AG08395 (cell line): ENCODE measurements around the gene NDUFB3.
A peak's percentile ranks its signal among the peaks of the same experiment; 100 is the strongest.
"Not testable (repeated sequence)": the region's sequence is repeated elsewhere in the genome, so short reads cannot be mapped to it uniquely, and the experiment has no call there.

Experiments used
- DNase-seq: peaks from one replicate; pipeline ENCODE4 v3.0.0; 2012; ENCODE audit warnings: mixed read lengths, low spot score

NDUFB3 gene

DNA sequence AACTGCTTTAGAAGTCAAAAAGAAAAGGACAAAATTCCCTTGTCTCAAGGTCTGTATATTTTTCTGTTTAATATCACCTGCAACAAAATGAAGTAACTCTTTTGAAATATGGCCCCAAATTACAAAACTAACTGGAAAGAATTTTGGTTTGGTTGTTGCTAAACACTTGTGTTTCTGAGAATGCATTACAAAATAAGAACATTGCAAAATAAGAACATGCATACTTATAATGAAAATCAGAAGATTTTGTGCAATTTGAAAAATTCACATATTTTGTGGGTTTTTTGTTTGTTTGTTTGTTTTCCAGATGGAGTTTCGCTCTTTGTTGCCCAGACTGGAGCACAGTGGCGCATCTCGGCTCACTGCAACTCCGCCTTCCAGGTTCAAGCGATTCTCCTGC, 21.8 kb downstream of the NDUFB3 start:
- DNase-seq = peak; percentile 18

DNA sequence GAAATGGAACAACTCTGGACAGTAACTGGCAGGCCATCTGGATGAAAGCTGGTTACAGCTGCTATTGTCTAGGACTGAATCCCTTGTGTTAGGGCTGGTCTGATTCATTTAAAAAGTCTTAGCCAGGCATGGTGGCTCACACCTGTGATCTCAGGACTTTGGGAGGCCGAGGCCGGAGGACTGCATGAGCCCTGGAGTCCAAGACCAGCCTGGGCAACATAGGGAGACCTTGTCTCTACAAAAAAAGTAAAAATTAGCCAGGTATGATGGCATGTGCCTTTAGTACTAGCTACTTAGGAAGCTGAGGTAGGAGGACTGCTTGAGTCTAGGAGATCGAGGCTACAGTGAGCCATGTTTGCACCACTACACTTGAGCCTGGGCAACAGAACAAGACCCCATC, 28.7 kb downstream of the NDUFB3 start:
- DNase-seq = no peak

DNA sequence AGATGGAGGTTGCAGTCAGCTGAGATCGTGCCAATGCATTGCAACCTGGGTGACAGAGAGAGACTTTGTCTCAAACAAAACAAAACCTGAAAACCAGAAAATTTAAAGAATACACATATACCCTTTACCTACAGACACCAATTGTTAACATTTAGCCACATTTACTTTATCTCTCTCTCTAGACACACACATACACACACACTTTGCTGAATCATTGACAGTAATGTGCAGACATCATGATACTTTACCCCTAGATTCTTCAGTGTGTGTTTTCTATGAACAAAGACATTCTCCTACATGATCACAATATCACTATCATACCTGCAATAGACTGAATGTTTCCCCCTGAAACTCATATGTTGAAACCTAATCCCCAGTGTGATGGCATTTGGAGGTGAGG, 34.0 kb downstream of the NDUFB3 start:
- no peak for DNase-seq

DNA sequence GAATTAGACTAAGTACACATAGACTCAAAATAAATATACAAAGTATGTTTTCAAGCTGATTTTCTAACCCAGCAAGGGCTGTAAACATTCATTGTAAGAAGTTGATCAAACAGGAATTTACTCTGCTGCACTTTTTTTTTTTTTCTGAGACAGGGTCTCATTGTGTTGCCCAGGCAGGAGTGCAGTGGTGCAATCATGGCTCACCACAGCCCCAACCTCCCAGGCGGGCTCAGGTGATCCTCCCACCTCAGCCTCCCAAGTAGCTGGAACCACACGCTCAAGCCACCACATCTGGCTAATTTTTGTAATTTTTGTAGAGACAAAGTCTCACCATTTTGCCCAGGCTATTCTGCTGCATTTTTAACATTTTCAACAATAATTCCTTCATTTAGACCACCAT, 35.8 kb downstream of the NDUFB3 start:
- DNase-seq = no peak

DNA sequence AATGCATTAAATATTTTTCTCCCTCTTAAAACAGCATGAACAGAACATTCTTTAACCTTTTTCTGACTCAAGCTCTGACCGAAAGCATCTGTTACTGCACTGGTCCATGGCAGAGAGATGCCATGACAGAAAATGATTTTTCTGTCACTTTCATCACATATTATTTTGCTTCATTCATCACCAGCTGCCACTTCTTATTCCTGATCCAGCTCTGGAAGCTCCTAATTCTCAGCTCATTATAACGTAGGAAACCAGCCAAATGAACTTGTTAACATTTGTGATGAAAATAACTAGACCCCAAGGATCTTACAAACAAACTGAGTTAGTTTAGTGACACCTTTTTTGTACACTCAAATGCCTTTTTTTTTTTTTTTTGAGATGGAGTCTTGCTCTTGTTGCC, 36.5 kb downstream of the NDUFB3 start:
- DNase-seq = no peak

DNA sequence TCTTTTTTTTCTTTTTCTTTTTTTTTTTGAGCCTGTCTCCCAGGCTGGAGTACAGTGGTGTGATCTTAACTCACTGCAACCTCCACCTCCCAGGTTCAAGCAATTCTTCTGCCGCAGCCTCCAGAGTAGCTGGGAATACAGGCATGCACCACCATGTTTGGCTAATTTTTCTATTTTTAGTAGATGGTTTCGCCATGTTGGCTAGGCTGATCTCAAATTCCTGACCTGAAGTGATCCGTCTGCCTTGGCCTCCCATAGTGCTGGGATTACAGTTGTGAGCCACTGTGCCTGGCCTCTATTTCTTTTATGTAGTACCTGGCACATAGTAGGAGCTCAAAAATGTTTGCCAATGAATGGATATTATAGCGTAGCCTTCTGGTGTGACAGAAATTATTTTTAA, 37.4 kb downstream of the NDUFB3 start:
- DNase-seq = no peak

DNA sequence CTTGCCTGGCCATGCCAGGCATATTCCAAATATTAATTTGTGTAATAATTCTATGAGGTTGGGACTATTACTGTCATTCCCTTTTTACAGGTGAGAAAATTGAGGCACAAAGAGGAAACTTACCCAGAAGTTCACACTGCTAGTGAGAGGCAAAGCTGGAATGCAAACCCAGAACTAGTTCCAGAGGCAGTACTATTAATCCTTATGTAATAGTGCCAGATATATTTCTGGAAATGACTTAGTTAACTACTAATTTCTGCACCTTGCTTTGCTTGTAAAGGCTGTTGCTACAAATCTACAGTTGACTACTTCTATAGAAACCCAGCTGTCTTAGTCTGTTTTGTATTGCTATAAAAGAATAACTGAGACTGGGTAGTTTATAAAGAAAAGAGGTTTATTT, 38.8 kb downstream of the NDUFB3 start:
- no peak for DNase-seq

DNA sequence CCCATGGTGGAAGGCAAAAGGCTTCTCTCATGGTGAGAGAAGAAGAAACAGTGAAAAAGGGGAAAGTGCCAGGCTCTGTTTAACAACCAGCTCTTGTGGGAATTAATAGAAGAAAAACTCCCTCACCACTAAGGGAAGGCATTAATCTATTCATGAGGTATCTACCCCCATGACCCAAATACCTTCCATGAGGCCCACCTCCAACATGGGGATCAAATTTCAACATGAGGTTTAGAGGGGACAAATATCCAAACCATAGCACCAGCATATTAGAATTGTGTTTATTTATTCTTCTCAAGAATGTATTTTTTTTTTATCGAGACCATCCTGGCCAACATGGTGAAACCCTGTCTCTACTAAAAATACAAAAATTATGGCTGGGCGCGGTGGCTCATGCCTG, 39.3 kb downstream of the NDUFB3 start:
- DNase-seq = no peak

DNA sequence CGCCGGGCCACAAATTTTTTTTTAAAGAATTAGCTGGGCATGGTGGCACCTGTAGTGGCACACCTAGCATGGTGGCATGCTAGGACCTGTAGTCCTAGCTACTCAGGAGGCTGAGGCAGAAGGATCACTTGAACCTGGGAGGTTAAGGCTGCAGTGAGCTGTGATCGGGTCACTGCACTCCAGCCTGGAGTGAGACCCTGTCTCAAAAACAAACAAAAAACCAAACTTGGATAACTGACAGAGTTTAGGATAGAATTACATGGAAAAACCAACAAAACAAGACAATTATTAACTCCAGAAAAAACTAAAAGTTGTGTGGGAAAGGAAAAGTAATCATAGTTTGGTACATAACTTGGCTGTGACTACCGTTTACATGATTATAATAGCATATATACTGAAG, 42.5 kb downstream of the NDUFB3 start:
- DNase-seq = no peak

DNA sequence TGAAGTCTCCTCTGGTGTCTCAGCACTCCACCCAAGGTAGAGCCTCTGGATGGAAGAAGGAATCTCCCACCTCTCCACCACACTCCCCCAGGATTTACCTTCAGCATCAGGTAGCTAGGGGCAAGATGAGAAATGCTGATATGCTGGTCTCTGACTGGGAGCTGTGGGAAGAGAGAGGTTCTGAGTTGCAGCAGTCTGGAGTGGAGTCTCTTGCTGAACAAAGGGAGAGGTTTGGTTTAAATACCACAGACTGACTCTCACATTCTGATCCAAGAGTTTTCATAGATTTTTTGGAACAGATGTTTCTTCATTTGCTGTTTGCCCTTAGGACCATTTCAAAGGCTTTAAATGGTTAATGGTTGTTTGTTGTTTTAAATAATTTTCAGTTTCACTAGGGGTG, 43.0 kb downstream of the NDUFB3 start:
- DNase-seq = peak; percentile 32

DNA sequence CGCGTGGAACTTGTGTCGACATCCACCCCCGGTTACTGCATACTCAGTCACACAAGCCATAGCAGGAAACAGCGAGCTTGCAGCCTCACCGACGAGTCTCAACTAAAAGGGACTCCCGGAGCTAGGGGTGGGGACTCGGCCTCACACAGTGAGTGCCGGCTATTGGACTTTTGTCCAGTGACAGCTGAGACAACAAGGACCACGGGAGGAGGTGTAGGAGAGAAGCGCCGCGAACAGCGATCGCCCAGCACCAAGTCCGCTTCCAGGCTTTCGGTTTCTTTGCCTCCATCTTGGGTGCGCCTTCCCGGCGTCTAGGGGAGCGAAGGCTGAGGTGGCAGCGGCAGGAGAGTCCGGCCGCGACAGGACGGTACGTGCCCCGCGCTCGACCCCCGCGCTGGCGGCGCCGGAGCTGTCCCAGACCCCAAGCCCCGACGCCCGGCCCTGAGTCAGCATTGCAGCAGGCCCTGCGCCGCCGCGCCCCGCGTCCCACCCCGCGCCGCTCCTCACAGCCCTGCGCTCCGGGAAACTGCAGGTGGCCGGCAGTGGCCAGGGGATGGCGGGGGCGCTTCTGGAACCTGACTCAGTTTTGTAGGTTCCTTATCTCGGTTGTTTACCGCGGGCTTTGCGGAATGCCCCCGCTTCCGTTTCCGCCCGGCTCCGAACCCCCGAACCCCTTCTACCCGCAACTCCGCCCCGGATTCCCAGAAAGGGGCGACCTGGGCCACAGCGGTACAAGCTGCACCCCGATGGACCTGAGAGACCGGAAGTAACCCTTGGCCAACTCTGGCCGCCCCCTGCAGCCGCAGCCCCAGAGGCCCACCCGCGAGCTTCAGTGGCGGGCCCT, 44.5 kb downstream of the NDUFB3 start, which contains the start of gene CFLAR:
Gene CFLAR, plus strand, starts transcription at position 50 of the 844 bp plus-strand sequence. CDS start 13,702 bp downstream, outside the sequence.
- peak; percentile 66 for DNase-seq

DNA sequence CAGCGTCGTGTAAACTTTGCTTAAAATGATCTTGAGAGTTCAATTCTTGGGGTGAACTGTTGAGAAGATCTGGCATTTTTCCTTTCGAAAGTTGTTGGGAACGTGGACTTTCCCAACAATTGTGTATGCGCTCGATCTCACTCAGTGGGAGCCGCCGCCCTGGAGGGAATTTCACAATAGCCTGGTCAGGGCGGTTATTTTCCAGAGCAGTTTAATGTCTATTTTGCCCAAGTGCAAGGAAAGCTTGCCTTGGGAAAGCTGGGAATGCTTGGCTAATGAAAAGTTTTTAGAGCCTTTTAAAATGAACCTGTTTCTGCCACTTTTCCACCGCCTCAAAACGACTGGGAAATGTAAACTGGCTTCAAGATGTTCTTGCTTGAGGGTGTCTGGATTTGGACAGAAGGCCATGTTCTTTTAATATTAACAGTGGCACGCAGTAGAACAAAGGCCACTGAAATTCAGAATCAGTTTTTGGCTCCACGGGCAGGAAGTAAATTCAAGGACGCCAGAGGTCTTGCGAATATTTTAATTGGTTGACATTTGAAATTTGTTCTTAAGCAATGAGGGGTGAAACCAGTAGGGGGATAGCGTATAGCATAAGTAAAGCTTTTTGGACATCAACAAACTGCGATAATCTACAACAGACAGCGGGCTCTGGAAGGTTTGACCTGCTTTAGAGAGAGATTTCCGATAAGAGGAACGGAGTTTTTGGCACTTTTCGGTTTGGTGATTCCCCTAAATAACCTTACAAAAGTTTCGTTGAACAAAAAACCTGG, 45.3 kb downstream of the NDUFB3 start:
- peak; percentile 56 for DNase-seq

DNA sequence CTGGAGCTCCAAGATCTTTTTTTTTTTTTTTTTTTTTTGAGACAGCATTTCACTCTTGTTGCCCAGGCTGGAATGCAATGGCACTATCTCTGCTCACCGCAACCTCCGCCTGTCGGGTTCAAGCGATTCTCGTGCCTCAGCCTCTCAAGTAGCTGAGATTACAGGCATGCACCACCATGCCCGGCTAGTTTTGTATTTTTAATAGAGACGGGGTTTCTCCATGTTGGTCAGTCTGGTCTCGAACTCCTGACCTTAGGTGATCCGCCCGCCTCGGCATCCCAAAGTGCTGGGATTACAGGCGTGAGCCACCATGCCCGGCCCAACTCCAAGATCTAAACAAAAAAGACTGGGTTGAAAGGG, 45.9 kb downstream of the NDUFB3 start:
- not testable (repeated sequence) for DNase-seq

DNA sequence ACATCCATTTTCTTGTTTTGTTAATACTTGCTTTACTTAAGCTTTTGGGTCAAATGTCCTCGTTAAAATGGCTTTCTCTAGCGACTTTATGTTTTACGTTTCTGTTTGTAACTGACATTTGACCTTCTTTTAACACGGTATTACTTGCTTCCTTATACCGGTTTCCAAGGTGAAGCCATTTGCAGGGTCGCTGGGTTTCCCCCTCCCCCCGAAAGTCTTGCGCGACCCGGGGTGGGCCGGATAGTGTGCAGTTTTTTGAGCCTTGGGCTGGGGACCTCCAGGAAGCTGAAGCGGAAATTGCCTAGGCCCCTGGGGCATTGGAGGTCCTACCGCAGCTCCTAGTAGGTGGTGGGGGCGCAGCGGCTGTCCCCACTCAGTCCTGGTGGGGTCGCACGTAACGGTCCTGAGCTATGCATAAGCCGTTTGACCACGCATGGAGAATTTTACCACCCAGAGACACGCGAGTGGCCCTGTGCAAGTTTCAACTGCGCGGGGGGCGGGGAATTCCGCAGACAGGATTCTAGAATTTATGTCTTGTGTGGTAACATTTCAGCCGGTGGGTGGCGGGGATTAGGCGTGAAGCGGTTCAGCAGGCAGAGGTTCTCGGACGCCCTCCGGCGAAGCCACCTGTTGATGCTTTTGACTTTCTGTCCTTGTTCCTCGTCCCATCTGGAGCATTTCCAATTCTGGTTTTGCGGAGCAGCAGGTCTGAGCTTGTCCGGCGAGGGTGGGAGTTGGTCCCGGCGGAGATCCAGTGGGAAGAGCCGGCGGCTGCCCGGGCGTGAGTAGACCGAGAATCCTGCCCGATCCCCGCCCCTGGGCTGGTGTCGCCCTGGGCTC, 46.5 kb downstream of the NDUFB3 start:
- peak; percentile 58 for DNase-seq

DNA sequence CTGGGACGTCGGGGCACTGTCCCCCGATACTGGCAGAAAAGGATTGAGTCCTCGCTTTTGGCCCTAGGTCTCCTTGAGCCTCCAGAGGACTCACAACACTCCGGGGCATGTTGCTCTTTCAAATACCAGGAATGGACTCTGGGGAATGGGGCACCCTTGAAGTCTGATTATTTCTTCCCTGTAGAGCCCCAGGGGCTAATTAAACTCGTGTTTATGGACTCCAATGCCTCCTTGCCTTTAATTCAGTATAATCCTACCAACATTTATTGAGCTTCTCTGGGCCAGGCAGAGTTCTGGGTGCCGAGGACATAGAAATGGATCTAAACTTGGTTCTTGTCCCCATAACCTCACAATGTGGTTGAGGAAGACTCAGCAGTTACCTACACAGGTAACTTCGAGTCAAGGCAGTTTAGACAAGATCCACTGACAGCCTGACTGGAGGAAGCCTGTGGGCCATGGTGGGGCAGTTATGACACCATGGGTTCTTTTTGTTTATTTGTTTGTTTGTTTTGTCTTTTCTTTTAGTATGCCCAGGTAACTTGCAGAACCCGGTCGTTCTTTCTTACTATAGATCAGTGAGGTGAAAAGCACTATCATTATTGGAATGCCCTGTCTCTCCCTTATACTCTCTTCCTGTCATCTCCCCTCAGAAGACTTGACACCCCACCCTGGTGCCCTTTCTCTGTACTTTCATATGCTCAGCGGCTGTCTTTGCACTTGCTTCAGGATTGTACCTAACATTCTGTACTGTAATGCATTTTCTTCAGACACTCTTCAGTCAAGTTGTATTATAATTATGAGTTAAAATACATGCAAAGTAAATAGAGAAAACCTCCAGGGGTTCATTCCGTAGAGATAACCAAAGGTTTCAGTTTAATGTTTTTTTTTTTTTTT, 47.4 kb downstream of the NDUFB3 start:
- peak; percentile 27 for DNase-seq

DNA sequence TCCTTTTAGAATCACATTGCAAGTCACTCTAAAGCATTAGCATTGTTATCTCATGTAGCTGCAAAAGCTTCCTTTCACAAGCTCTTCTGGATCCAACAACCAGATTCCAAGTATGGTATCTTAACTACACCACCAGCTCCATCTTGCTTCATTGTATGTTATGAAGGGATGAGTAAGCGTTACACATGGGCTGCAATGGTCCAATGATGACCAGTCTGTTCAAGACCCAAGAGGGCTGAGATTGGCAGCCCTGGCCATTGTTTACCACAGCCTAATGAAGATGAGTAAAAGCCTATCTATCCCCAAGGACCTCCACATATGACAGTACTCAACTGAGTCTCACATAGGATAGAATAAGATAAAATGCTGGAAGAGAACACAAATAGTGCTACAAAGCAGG, 50.5 kb downstream of the NDUFB3 start:
- no peak for DNase-seq

DNA sequence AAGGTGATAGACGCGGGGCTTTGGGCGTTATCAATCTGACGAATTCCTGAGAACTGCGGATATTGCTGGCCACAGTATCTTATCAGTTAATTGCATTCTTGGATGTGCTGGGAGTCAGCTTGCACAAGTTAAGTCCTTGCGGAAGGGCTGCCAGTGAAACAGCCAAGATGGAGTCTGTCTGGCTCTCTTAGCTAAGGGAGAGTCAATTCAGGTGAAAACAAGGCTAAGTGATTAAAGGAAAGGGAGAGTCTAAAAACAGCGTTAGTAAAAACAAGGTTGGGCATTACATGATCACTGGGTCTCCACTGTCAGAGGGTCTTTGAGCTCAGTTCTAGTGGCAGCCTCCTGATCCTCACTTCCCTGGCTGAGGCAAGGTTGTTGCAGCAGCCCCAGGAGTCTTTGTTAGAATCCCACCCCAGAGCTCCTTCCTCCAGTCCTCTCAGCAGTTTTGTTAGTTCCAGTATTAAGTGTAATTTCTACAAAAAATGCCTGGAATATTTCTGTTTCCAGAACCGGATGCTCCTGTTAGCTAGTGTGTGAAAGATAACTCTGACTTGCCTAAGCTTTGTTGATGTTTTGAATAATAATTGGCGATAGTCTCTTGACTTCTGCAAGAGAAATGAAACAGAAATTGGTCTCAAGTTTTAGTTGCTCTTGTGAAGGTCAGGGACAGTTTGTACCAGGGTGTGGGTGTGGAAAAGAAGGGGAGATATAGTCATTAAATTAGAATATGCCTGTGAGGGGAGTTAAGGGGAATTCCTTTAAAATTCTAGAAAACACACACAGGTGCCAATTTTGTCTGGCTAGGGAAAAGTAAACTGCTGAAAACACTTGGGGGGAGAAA, 54.7 kb downstream of the NDUFB3 start:
- DNase-seq = peak; percentile 44

DNA sequence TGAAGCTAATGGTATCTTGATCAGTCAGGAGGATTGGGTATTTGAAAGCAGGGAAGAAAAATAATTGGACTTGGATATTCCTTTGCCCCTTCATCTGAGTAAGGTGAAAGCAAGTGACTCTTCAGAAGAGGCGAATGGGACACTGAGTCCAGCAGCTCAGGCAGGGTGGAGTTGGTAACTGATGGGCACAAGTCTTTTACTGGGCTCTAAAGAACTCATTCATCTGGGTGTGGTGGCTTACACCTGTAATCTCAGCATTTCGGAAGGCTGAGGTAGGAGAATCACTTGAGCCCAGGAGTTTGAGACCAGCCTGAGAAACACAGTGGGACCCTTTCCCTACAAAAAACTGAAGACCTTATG, 55.3 kb downstream of the NDUFB3 start:
- no peak for DNase-seq

DNA sequence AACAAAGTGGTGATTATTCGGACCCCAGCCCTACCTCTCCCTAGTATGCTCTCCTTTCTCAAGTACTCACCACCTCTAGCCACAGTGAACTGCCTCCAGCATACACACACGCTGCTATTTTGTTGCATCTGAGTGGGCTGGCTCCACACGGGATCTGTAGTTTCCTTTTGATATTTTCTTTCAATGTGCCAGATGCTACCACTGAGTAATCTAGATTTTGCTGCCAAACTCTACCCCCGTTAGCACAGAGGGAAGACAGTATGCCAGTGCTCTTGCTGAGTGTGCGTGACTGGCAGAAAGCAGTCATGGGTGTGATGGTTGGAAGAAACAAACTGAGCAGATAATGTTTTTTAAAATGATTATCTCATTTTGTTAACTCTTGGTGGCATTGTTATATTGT, 55.8 kb downstream of the NDUFB3 start:
- peak; percentile 80 for DNase-seq

DNA sequence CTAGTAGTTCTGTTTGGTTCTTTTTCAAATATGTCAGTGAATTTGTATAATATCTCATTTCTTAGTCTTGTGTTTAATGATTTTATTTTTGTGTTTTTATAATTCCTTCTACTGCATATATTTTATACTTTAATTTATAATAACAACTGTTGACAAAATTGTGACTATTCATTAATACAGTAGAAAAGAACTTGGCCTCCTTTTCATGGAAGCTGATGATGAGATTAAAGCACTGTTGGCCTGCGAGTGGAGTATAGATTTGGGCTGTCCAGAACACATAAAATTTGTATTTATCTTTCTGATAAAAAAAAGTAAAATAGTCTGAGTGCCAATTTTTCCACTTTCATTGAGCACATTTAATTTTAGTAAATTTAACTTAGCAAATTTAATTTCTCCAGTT, 56.2 kb downstream of the NDUFB3 start:
- DNase-seq = no peak
